Keratinocyte (primary cell): ENCODE results near the gene CGNL1. TPM values are rescaled to one million over a fixed set of nuclear protein-coding genes. Genes with fewer than 3 reads are reported as not detected.

ENCODE experiments used
- DNase-seq: peaks from one replicate; pipeline ENCODE4 v3.0.0-alpha.2; 2011; ENCODE audit warnings: low read depth, missing footprints, low spot score
- FAIRE-seq: peaks from 2 replicates; lab custom pipeline; 2011; peaks lifted over from hg19 to GRCh38; lab: Jason Lieb, UNC
- H2AFZ ChIP-seq: 2 replicates; pipeline ENCODE4 v1.6.0; 2012; ENCODE audit warnings: low read length, control low read depth, inconsistent platforms; ENCODE audit not compliant: control insufficient read depth
- H3K27ac ChIP-seq: 2 replicates; pipeline ENCODE4 v1.5.1; 2011; ENCODE audit warnings: low read length; ENCODE audit not compliant: control insufficient read depth, insufficient read depth
- H3K27me3 ChIP-seq: 3 replicates; pipeline ENCODE4 v1.6.0; 2011; ENCODE audit warnings: low read length; ENCODE audit not compliant: control insufficient read depth, insufficient read depth; ENCODE audit errors: extremely low read depth
- H3K36me3 ChIP-seq, 2 experiments: 2 replicates in 1 of 2; 3 replicates in 1 of 2; pipeline ENCODE4 v1.5.1; 2011; ENCODE audit warnings: low read length in 2 of 2, mild to moderate bottlenecking in 1 of 2; ENCODE audit not compliant: control insufficient read depth in 2 of 2, insufficient read depth in 2 of 2; ENCODE audit errors: extremely low read depth in 1 of 2
- H3K4me1 ChIP-seq: 3 replicates; pipeline ENCODE4 v1.5.1; 2011; ENCODE audit warnings: low read length; ENCODE audit not compliant: control insufficient read depth, insufficient read depth; ENCODE audit errors: extremely low read depth
- H3K4me2 ChIP-seq: 3 replicates; pipeline ENCODE4 v1.6.0; 2011; ENCODE audit warnings: low read depth, low read length; ENCODE audit not compliant: control insufficient read depth, insufficient read depth; ENCODE audit errors: extremely low read depth
- H3K4me3 ChIP-seq, 3 experiments: fragments of 200-600 bp in 1 of 3; sonication (generic) in 1 of 3; 2 replicates in 2 of 3; 3 replicates in 1 of 3; pipeline ENCODE4 v1.5.1; 2011 to 2016; ENCODE audit warnings: low read length in 3 of 3, mild to moderate bottlenecking in 3 of 3, control low read depth in 2 of 3, inconsistent platforms in 1 of 3, low read depth in 1 of 3, mixed read lengths in 1 of 3, mixed run types in 1 of 3, moderate library complexity in 1 of 3; ENCODE audit not compliant: control insufficient read depth in 2 of 3, insufficient read depth in 2 of 3; ENCODE audit errors: extremely low read depth in 1 of 3
- H3K79me2 ChIP-seq: 2 replicates; pipeline ENCODE4 v1.6.0; 2012; ENCODE audit warnings: low read length; ENCODE audit not compliant: control insufficient read depth, insufficient read depth
- H3K9ac ChIP-seq: 3 replicates; pipeline ENCODE4 v1.6.0; 2011; ENCODE audit warnings: low read length; ENCODE audit not compliant: control insufficient read depth, insufficient read depth; ENCODE audit errors: extremely low read depth
- H3K9me1 ChIP-seq: 3 replicates; pipeline ENCODE4 v1.6.0; 2011; ENCODE audit warnings: low read length; ENCODE audit not compliant: control insufficient read depth, insufficient read depth; ENCODE audit errors: extremely low read depth
- H3K9me3 ChIP-seq: 2 replicates; pipeline ENCODE4 v1.5.1; 2012; ENCODE audit warnings: low read depth, low read length; ENCODE audit not compliant: control insufficient read depth
- H4K20me1 ChIP-seq: 3 replicates; pipeline ENCODE4 v1.6.0; 2011; ENCODE audit warnings: low read length; ENCODE audit not compliant: control insufficient read depth, insufficient read depth; ENCODE audit errors: extremely low read depth
- CTCF ChIP-seq, 3 experiments: IDR thresholded peaks in 1 of 3; conservative IDR thresholded peaks in 1 of 3; optimal IDR thresholded peaks in 1 of 3; 2 replicates in 2 of 3; 3 replicates in 1 of 3; pipeline versions ENCODE3 to v1.5.1; 2011; ENCODE audit warnings: low read length in 3 of 3, mild to moderate bottlenecking in 3 of 3, moderate library complexity in 2 of 3, control low read depth in 1 of 3, inconsistent platforms in 1 of 3; ENCODE audit not compliant: insufficient read depth in 2 of 3; ENCODE audit errors: extremely low read depth in 1 of 3
- EZH2 ChIP-seq: IDR thresholded peaks from one replicate; pipeline ENCODE4 v1.6.1; 2012; ENCODE audit warnings: inconsistent platforms, mild to moderate bottlenecking, low read length, moderate library complexity
- dilution Hi-C: fragments of 300-500 bp; cut with MboI; formaldehyde crosslinking; loops from one replicate; pipeline ENCODE4 v1.7.0; 2020; ENCODE audit warnings: low sequenced_read_pairs; ENCODE audit not compliant: extremely low pct_ligation_motif_present
- polyA plus RNA-seq, 5 experiments: library from polyadenylated mRNA; depleted of rRNA in 3 of 5; stranded (reverse) in 3 of 5; stranded (forward) in 1 of 5; unstranded in 1 of 5; fragments of >200 nt; gene quantifications; 1 replicate in 1 of 5; 2 replicates in 3 of 5; 3 replicates in 1 of 5; pipeline versions ENCODE4 v1.2.1 to v1.2.3, GENCODE V29; 2011 to 2012; ENCODE audit warnings: missing spikeins in 2 of 5, low read depth in 1 of 5, low replicate concordance in 1 of 5

The CGNL1 gene
- polyA plus RNA-seq, 1 donor (not counting 4 experiments of a cell fraction or from before 2014, with no cell fraction given): 0.05 TPM

- TF ChIP-seq EZH2 (no peak), CTCF (optimal IDR thresholded peaks at IDR 0.05 in 1 of 3, IDR thresholded peaks at IDR 0.05 in 1 of 3, conservative IDR thresholded peaks at IDR 0.05 in 1 of 3; ENCODE audit: extremely low read depth in 1 of 3, insufficient read depth in 2 of 3, low read length in 3 of 3) (no peak)
- no peaks in the 10 kb centered on the region for H3K9me1 ChIP-seq
- H3K27ac ChIP-seq: no peak overlapping the region
- no peak overlapping the region for H3K4me2 ChIP-seq
- H4K20me1 ChIP-seq: no peaks in the 10 kb centered on the region
- H3K79me2 ChIP-seq: no peaks in the 10 kb centered on the region
- H3K27me3 ChIP-seq: peaks cover 8% of the 10 kb centered on the region
- FAIRE-seq (no peak), DNase-seq (no peak)
- H3K9ac ChIP-seq: no peak overlapping the region
- no peaks in the 10 kb centered on the region for H3K4me1 ChIP-seq
- H3K9me3 ChIP-seq: peaks cover 2% of the 10 kb centered on the region
- H2AFZ ChIP-seq: no peak overlapping the region
- dilution Hi-C loops: no loop called here
- no peaks in the 10 kb centered on the region for H3K36me3 ChIP-seq
- no peak overlapping the region for H3K4me3 ChIP-seq
These were observed 202.1 kb downstream of the CGNL1 start for GRCh38 chr15:57578288-57578900.

GRCh38 chr15:57580428-57580827 is 204.1 kb downstream of the CGNL1 start:
- no peak for TF ChIP-seq CTCF (optimal IDR thresholded peaks at IDR 0.05 in 1 of 3, IDR thresholded peaks at IDR 0.05 in 1 of 3, conservative IDR thresholded peaks at IDR 0.05 in 1 of 3; ENCODE audit: extremely low read depth in 1 of 3, insufficient read depth in 2 of 3, low read length in 3 of 3)
- no peak for TF ChIP-seq EZH2
- Histone ChIP-seq H3K4me2 (no peak overlapping the region), H3K27ac (no peak overlapping the region), H2AFZ (no peak overlapping the region), H3K9ac (no peak overlapping the region), H3K79me2 (no peaks in the 10 kb centered on the region), H3K9me1 (no peaks in the 10 kb centered on the region), H3K9me3 (peaks cover 2% of the 10 kb centered on the region), H3K4me3 (no peak overlapping the region), H4K20me1 (no peaks in the 10 kb centered on the region), H3K27me3 (peaks cover 8% of the 10 kb centered on the region), H3K4me1 (no peaks in the 10 kb centered on the region), H3K36me3 (no peaks in the 10 kb centered on the region)
- dilution Hi-C loops: no loop called here
- DNase-seq (no peak), FAIRE-seq (no peak)
